IMR-90 (cell line): ENCODE data around the gene RBP5.

Source experiments
- POLR2A ChIP-seq: IDR thresholded peaks from 2 replicates; pipeline ENCODE4 v1.6.1; 2012; ENCODE audit warnings: mild to moderate bottlenecking, low read depth, low read length
- RAD21 ChIP-seq: IDR thresholded peaks from 2 replicates; pipeline ENCODE4 v1.6.1; 2012; ENCODE audit warnings: low read length, improper control_type of control experiment
- SMC3 ChIP-seq: fragments of 150-350 bp; IDR thresholded peaks from 2 replicates; pipeline ENCODE4 v1.6.1; 2016; ENCODE audit warnings: low read depth, mild to moderate bottlenecking, antibody characterized with exemption, low read length, moderate library complexity
- TF ChIP-seq, protein P1 (sequence below): conservative IDR thresholded peaks from 2 replicates; pipeline ENCODE4 v1.5.1; 2012; ENCODE audit warnings: mild to moderate bottlenecking, low read depth, low read length, improper control_type of control experiment

DNA sequence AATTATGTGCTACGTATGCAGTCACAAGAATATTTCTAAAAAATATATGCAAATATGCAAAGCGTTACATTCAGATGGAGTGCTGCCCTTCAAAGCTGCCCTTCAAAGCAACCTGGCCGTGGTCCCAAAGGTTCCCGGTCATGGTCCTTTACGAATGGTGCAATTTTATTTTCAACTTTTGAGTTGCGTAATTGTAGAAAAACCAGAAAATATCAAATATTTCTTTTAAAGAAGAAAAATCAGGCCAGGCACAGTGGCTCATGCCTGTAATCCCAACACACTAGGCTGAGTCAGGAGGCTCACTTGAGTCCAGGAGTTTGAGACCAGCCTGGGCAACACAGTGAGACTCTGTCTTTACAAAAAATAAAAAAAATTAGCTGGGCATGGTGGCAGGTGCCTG, 22.8 kb upstream of the RBP5 start:
- TF ChIP-seq, protein P1, sequence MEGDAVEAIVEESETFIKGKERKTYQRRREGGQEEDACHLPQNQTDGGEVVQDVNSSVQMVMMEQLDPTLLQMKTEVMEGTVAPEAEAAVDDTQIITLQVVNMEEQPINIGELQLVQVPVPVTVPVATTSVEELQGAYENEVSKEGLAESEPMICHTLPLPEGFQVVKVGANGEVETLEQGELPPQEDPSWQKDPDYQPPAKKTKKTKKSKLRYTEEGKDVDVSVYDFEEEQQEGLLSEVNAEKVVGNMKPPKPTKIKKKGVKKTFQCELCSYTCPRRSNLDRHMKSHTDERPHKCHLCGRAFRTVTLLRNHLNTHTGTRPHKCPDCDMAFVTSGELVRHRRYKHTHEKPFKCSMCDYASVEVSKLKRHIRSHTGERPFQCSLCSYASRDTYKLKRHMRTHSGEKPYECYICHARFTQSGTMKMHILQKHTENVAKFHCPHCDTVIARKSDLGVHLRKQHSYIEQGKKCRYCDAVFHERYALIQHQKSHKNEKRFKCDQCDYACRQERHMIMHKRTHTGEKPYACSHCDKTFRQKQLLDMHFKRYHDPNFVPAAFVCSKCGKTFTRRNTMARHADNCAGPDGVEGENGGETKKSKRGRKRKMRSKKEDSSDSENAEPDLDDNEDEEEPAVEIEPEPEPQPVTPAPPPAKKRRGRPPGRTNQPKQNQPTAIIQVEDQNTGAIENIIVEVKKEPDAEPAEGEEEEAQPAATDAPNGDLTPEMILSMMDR: no peak
- TF ChIP-seq POLR2A (no peak), RAD21 (no peak), SMC3 (no peak)
